ENCODE measurements around the gene FKBP2.

DNA sequence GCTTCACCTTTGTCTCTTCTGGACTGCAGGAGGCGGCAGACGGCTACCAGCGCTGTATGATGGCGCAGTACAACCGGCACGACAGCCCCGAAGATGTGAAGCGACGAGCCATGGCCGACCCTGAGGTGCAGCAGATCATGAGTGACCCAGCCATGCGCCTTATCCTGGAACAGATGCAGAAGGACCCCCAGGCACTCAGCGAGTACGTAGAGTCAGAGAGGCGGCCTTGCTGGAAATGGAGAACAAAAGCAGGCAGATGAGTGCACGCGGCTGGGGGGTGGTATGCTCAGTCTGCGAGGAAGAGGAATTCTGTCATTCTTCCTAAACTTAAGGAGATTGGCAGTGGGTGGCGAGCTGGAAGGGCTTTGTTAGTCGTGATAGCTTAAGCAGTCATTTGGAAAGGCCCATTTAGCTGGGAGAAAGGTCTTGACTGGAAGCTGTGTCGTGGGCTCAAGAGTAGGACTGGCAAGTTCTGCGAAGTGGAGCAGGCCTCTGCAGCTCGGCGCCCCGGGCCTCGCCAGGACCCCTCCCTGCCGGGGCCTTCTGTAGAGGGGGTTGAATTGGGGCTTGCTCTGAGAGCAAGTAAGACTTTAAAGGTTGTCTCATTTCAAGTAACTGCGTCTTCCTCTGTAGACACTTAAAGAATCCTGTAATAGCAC is 37.3 kb upstream of the FKBP2 start:
- no peak for TF ChIP-seq POLR2A (IDR thresholded peaks at IDR 0.05)
- TF ChIP-seq, protein P1, sequence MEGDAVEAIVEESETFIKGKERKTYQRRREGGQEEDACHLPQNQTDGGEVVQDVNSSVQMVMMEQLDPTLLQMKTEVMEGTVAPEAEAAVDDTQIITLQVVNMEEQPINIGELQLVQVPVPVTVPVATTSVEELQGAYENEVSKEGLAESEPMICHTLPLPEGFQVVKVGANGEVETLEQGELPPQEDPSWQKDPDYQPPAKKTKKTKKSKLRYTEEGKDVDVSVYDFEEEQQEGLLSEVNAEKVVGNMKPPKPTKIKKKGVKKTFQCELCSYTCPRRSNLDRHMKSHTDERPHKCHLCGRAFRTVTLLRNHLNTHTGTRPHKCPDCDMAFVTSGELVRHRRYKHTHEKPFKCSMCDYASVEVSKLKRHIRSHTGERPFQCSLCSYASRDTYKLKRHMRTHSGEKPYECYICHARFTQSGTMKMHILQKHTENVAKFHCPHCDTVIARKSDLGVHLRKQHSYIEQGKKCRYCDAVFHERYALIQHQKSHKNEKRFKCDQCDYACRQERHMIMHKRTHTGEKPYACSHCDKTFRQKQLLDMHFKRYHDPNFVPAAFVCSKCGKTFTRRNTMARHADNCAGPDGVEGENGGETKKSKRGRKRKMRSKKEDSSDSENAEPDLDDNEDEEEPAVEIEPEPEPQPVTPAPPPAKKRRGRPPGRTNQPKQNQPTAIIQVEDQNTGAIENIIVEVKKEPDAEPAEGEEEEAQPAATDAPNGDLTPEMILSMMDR (IDR thresholded peaks at IDR 0.05): no peak

Data from sigmoid colon (tissue), 3 donors.